GM19239 (cell line): Measurements from ENCODE around the gene EVI2B.
"Not testable (repeated sequence)": the region's sequence is repeated elsewhere in the genome, so short reads cannot be mapped to it uniquely, and the experiment has no call there.

ENCODE experiments used
- DNase-seq: peaks from one replicate; pipeline ENCODE4 v3.0.0; 2011; ENCODE audit warnings: low spot score; ENCODE audit not compliant: insufficient read length
- FAIRE-seq: peaks from 2 replicates; lab custom pipeline; 2011; peaks lifted over from hg19 to GRCh38; lab: Jason Lieb, UNC

The EVI2B gene

GRCh38 chr17:31274252-31274651 lies 39.6 kb downstream of the EVI2B start:
- no peak for DNase-seq
- FAIRE-seq, result peak; percentile 8

- FAIRE-seq (no peak), DNase-seq (no peak)
Measured at GRCh38 chr17:31273516-31273915, 40.3 kb downstream of the EVI2B start.

GRCh38 chr17:31272803-31273202 lies 41.1 kb downstream of the EVI2B start:
- FAIRE-seq (no peak), DNase-seq (no peak)

- no peak for DNase-seq
- no peak for FAIRE-seq
Measured at GRCh38 chr17:31272236-31272635, 41.6 kb downstream of the EVI2B start.

- no peak for FAIRE-seq
- no peak for DNase-seq
Measured at GRCh38 chr17:31269578-31269983, 44.3 kb downstream of the EVI2B start.

GRCh38 chr17:31269036-31269577 lies 44.7 kb downstream of the EVI2B start:
- FAIRE-seq (no peak), DNase-seq (no peak)

- FAIRE-seq, result no peak
Measured at GRCh38 chr17:31266042-31266441, 47.8 kb downstream of the EVI2B start.

GRCh38 chr17:31262923-31263322 lies 50.9 kb downstream of the EVI2B start:
- not testable (repeated sequence) for FAIRE-seq, DNase-seq

More at GRCh38 chr17:31266042-31266441, 47.8 kb downstream of the EVI2B start:
- no peak for DNase-seq

GRCh38 chr17:31261601-31262000 lies 52.3 kb downstream of the EVI2B start:
- FAIRE-seq, result no peak
- no peak for DNase-seq

- DNase-seq, result no peak
- no peak for FAIRE-seq
Measured at GRCh38 chr17:31260151-31260550, 53.7 kb downstream of the EVI2B start.

- no peak for DNase-seq
- no peak for FAIRE-seq
Measured at GRCh38 chr17:31256936-31257335, 56.9 kb downstream of the EVI2B start.

GRCh38 chr17:31254654-31255053 lies 59.2 kb downstream of the EVI2B start:
- FAIRE-seq, result no peak

More at GRCh38 chr17:31254654-31255053, 59.2 kb downstream of the EVI2B start:
- DNase-seq, result no peak
